WTC11 (cell line): ENCODE results near the gene CLPX. TPM values are rescaled to one million over a fixed set of nuclear protein-coding genes. Genes with fewer than 3 reads are reported as not detected.

Experiments
- ATAC-seq: fragments of 200-7000 bp; cut with Tn5 transposase; 2 replicates; pipeline ENCODE4 v1.10.0; 2021; ENCODE audit warnings: mild to moderate bottlenecking, moderate library complexity
- CTCF ChIA-PET: fragments of 300-600 bp; sonication (Branson Sonifier 250); formaldehyde crosslinking; loops from one replicate; lab custom pipeline; 2021; ENCODE audit warnings: antibody characterized with exemption; lab: Charles Lee
- POLR2A ChIA-PET: fragments of 350-600 bp; sonication (Branson Sonifier 250); formaldehyde crosslinking; loops from one replicate; lab custom pipeline; 2021; ENCODE audit warnings: antibody characterized with exemption; lab: Charles Lee
- DNase-seq: peaks from one replicate; pipeline ENCODE4 v3.0.0; 2021; ENCODE audit warnings: low spot score
- H3K27ac Mint-ChIP-seq: 2 replicates; pipeline ENCODE4 v1.8.0; 2021; ENCODE audit warnings: mixed read lengths
- H3K27me3 Mint-ChIP-seq: 2 replicates; pipeline ENCODE4 v1.8.0; 2021; ENCODE audit warnings: low read depth, mild to moderate bottlenecking, moderate library complexity, mixed read lengths
- H3K36me3 Mint-ChIP-seq: 2 replicates; pipeline ENCODE4 v1.8.0; 2021; ENCODE audit warnings: mixed read lengths
- H3K4me1 Mint-ChIP-seq: 2 replicates; pipeline ENCODE4 v1.8.0; 2022; ENCODE audit warnings: mixed read lengths
- H3K4me3 Mint-ChIP-seq: 2 replicates; pipeline ENCODE4 v1.8.0; 2021; ENCODE audit warnings: mild to moderate bottlenecking, moderate library complexity, mixed read lengths
- H3K9me3 Mint-ChIP-seq: 2 replicates; pipeline ENCODE4 v1.8.0; 2021; ENCODE audit warnings: mixed read lengths
- CREB1 ChIP-seq: sonication (generic); formaldehyde crosslinking; IDR thresholded peaks from 2 replicates; pipeline ENCODE4 v1.8.0; 2023; ENCODE audit warnings: mild to moderate bottlenecking, missing genetic modification reagents
- EMX1 ChIP-seq: fragments of 250-450 bp; sonication (Bioruptor Pico); IDR thresholded peaks from 2 replicates; pipeline ENCODE4 v1.8.0; 2021; ENCODE audit warnings: mild to moderate bottlenecking
- FOXJ3 ChIP-seq: sonication (generic); formaldehyde crosslinking; IDR thresholded peaks from 2 replicates; pipeline ENCODE4 v1.9.0; 2021; ENCODE audit warnings: missing genetic modification reagents, mild to moderate bottlenecking, borderline replicate concordance
- FOXP1 ChIP-seq: sonication (generic); formaldehyde crosslinking; IDR thresholded peaks from 2 replicates; pipeline ENCODE4 v1.8.0; 2022; ENCODE audit warnings: missing genetic modification reagents, mild to moderate bottlenecking, moderate library complexity, borderline replicate concordance
- GTF2I ChIP-seq: fragments of 250-450 bp; sonication (Bioruptor Pico); conservative IDR thresholded peaks from 2 replicates; pipeline ENCODE4 v1.4.0; 2021; ENCODE audit warnings: mild to moderate bottlenecking
- IRF2 ChIP-seq: sonication (generic); formaldehyde crosslinking; IDR thresholded peaks from 2 replicates; pipeline ENCODE4 v1.8.0; 2022; ENCODE audit warnings: low read depth, missing genetic modification reagents, borderline replicate concordance
- NFYB ChIP-seq: sonication (generic); formaldehyde crosslinking; conservative IDR thresholded peaks from 2 replicates; pipeline ENCODE4 v1.8.0; 2022; ENCODE audit warnings: low read depth, missing genetic modification reagents
- NR3C1 ChIP-seq: sonication (generic); formaldehyde crosslinking; conservative IDR thresholded peaks from 2 replicates; pipeline ENCODE4 v1.8.1; 2023; ENCODE audit warnings: low read depth, mild to moderate bottlenecking, missing genetic modification reagents
- OVOL2 ChIP-seq: fragments of 250-450 bp; sonication (Bioruptor Pico); IDR thresholded peaks from 2 replicates; pipeline ENCODE4 v1.9.0; 2021; ENCODE audit warnings: mild to moderate bottlenecking, borderline replicate concordance
- PRRX2 ChIP-seq: fragments of 250-450 bp; sonication (Bioruptor Pico); IDR thresholded peaks from 2 replicates; pipeline ENCODE4 v1.8.0; 2021; ENCODE audit warnings: mild to moderate bottlenecking
- RORB ChIP-seq: fragments of 250-450 bp; sonication (Bioruptor Pico); IDR thresholded peaks from 2 replicates; pipeline ENCODE4 v1.9.0; 2021; ENCODE audit warnings: mild to moderate bottlenecking
- TCF7 ChIP-seq: sonication (generic); formaldehyde crosslinking; IDR thresholded peaks from 2 replicates; pipeline ENCODE4 v1.8.0; 2022; ENCODE audit warnings: mild to moderate bottlenecking, low read depth, missing genetic modification reagents, moderate library complexity
- ZBTB21 ChIP-seq: sonication (generic); formaldehyde crosslinking; IDR thresholded peaks from 2 replicates; pipeline ENCODE4 v1.8.1; 2023; ENCODE audit warnings: mild to moderate bottlenecking, missing genetic modification reagents, borderline replicate concordance
- ZNF232 ChIP-seq: sonication (generic); formaldehyde crosslinking; IDR thresholded peaks from 2 replicates; pipeline ENCODE4 v1.8.0; 2022; ENCODE audit warnings: mild to moderate bottlenecking, missing genetic modification reagents
- ZNF396 ChIP-seq: fragments of 250-450 bp; sonication (Bioruptor Pico); IDR thresholded peaks from 2 replicates; pipeline ENCODE4 v1.8.0; 2021; ENCODE audit warnings: mild to moderate bottlenecking, moderate library complexity, borderline replicate concordance
- total RNA-seq: library from RNA; stranded (reverse); gene quantifications from 3 replicates; pipeline ENCODE4 v1.2.3, GENCODE V29; 2021
- TF ChIP-seq, protein P1 (sequence below): sonication (generic); formaldehyde crosslinking; IDR thresholded peaks from 2 replicates; pipeline ENCODE4 v1.8.0; 2023; ENCODE audit warnings: mild to moderate bottlenecking, missing genetic modification reagents
- TF ChIP-seq, protein P2 (sequence below): sonication (generic); formaldehyde crosslinking; IDR thresholded peaks from 2 replicates; pipeline ENCODE4 v1.8.1; 2023; ENCODE audit warnings: mild to moderate bottlenecking, missing genetic modification reagents, moderate library complexity
- TF ChIP-seq, protein P3 (sequence below): sonication (generic); formaldehyde crosslinking; IDR thresholded peaks from 2 replicates; pipeline ENCODE4 v1.8.1; 2022; ENCODE audit warnings: missing genetic modification reagents, borderline replicate concordance
- TF ChIP-seq, protein P4 (sequence below): fragments of 250-450 bp; sonication (Bioruptor Pico); conservative IDR thresholded peaks from 2 replicates; pipeline ENCODE4 v1.9.0; 2021; ENCODE audit warnings: mild to moderate bottlenecking

The CLPX gene
- total RNA-seq, 1 experiment from 2014 or later = 68.7 TPM

DNA sequence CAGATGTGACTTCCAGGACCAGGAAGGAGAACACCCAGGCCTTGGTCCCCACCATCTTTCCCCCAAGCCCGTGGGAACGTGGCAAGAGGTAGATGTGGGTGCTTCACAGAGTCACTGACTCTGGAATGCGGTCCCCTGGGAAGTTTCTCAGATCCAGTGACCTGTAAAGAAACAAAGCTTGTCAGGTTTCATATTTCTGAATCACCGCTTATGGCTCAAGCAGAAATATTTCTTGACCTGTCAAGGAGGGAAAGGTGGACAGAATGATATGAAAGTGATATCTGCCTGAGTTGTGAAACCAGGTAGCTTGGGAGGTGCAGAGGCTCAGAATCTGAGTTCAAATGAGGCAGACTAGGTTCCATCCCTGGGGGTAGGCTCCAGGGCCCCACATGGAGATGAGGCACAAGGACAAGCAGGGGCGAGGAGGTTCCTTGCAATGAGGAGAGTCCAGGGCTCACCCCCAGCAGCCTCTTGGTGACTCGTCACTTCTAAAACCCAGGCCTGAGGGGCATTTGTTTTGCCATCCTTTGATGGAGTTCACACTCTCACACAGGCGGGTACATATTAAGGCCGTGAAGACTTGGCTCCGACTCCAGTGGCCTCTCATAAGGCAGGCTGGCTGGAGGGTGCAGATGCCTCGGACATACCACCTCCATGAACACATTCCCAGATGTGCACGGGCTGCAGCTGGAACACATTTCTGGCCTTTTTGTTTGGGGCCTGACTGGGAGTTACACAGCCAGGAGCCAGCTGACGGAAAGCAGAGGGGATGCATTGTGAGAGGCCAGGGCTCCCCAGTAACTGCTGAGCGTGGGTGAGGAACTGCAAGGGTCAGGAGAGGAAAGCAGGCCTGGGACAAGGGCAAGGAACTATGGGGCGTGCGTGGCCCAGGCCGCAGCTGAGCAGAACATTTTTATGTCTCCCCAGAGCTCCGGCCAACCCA, 24.8 kb upstream of the CLPX start (continued):
- TF ChIP-seq, protein P1, sequence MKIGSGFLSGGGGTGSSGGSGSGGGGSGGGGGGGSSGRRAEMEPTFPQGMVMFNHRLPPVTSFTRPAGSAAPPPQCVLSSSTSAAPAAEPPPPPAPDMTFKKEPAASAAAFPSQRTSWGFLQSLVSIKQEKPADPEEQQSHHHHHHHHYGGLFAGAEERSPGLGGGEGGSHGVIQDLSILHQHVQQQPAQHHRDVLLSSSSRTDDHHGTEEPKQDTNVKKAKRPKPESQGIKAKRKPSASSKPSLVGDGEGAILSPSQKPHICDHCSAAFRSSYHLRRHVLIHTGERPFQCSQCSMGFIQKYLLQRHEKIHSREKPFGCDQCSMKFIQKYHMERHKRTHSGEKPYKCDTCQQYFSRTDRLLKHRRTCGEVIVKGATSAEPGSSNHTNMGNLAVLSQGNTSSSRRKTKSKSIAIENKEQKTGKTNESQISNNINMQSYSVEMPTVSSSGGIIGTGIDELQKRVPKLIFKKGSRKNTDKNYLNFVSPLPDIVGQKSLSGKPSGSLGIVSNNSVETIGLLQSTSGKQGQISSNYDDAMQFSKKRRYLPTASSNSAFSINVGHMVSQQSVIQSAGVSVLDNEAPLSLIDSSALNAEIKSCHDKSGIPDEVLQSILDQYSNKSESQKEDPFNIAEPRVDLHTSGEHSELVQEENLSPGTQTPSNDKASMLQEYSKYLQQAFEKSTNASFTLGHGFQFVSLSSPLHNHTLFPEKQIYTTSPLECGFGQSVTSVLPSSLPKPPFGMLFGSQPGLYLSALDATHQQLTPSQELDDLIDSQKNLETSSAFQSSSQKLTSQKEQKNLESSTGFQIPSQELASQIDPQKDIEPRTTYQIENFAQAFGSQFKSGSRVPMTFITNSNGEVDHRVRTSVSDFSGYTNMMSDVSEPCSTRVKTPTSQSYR (CRISPR knock-in tag) = no peak
- TF ChIP-seq ZBTB21 = no peak
- no peak for TF ChIP-seq ZNF232 (CRISPR knock-in tag)

DNA sequence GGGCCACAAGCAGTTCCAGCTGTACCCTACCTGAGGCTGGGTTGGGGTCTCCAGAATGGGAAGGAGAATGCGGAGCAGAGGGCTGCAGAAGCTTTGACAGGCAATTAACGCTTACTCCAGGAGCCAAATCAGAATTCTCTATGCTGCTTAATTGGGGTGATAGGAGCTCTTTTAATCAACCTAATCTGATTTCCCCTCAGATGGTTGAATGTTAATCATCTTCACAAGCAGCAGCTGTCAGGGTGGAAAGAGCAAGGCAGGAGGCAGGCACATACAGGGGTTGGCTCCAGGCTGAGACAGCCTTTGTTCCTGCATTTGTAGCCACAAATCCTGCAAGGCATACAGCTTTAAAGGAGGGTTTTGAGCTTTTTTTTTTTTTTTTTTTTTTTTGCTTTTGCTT, 23.5 kb upstream of the CLPX start:
- TF ChIP-seq NFYB (CRISPR knock-in tag) (no peak), TCF7 (CRISPR knock-in tag) (no peak), PRRX2 (CRISPR knock-in tag) (no peak), EMX1 (CRISPR knock-in tag) (no peak), GTF2I (no peak), FOXJ3 (no peak), NR3C1 (no peak), IRF2 (CRISPR knock-in tag) (no peak), ZNF232 (CRISPR knock-in tag) (no peak)
- TF ChIP-seq, protein P2, sequence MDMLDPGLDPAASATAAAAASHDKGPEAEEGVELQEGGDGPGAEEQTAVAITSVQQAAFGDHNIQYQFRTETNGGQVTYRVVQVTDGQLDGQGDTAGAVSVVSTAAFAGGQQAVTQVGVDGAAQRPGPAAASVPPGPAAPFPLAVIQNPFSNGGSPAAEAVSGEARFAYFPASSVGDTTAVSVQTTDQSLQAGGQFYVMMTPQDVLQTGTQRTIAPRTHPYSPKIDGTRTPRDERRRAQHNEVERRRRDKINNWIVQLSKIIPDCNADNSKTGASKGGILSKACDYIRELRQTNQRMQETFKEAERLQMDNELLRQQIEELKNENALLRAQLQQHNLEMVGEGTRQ (CRISPR knock-in tag) = no peak
- TF ChIP-seq, protein P3, sequence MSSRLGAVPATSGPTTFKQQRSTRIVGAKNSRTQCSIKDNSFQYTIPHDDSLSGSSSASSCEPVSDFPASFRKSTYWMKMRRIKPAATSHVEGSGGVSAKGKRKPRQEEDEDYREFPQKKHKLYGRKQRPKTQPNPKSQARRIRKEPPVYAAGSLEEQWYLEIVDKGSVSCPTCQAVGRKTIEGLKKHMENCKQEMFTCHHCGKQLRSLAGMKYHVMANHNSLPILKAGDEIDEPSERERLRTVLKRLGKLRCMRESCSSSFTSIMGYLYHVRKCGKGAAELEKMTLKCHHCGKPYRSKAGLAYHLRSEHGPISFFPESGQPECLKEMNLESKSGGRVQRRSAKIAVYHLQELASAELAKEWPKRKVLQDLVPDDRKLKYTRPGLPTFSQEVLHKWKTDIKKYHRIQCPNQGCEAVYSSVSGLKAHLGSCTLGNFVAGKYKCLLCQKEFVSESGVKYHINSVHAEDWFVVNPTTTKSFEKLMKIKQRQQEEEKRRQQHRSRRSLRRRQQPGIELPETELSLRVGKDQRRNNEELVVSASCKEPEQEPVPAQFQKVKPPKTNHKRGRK (CRISPR knock-in tag) = no peak
- TF ChIP-seq, protein P4, sequence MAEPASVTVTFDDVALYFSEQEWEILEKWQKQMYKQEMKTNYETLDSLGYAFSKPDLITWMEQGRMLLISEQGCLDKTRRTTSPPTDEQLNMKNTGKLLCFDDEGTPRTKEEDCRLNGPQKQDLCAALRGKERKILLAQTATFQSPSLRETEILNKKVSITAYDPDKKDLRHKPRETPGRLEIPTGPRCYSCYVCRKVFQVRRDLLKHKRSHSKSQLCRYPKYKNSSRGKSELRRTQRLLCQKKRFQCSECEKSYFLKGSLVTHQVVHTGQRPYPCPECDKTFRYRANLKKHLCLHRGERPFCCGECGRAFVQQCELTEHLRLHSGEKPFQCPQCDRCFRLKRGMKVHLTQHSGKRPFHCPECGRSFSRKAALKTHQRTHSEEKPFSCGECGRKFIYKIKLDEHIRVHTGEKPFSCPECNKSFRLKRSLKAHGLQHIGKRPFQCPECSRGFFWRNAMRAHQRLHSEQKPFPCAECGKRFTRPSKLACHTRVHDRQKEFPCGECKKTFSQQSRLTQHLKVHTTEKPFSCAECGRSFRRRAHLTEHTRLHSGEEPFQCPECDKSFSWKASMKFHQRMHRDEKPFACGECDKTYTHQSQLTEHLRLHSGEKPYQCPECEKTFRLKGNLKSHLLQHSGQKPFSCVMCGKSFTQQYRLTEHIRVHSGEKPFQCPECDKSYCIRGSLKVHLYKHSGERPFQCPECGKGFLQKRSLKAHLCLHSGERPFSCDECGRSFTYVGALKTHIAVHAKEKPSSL (CRISPR knock-in tag) = no peak
- ChIA-PET CTCF (interaction anchor here (0.6 to 2.7 kb wide), 9 partner anchors 14 to 122 kb away, joined by 3 to 15 read pairs (median 5); partner anchors contain the start of gene PARP16), POLR2A (interaction anchor here (0.6 to 0.9 kb wide), 3 partner anchors 9 to 21 kb away, joined by 3 to 4 read pairs (median 4); no protein-coding TSS in a partner anchor)
- H3K4me3 Mint-ChIP-seq = no peak overlapping the region
- ATAC-seq = no peak
- no peaks in the 10 kb centered on the region; the same call in 1 of the 2 replicates for H3K4me1 Mint-ChIP-seq
- no peaks in the 10 kb centered on the region for H3K36me3 Mint-ChIP-seq
- no peaks in the 10 kb centered on the region for H3K27me3 Mint-ChIP-seq
- no peaks in the 10 kb centered on the region for H3K9me3 Mint-ChIP-seq
- DNase-seq = no peak
- no peak overlapping the region for H3K27ac Mint-ChIP-seq

DNA sequence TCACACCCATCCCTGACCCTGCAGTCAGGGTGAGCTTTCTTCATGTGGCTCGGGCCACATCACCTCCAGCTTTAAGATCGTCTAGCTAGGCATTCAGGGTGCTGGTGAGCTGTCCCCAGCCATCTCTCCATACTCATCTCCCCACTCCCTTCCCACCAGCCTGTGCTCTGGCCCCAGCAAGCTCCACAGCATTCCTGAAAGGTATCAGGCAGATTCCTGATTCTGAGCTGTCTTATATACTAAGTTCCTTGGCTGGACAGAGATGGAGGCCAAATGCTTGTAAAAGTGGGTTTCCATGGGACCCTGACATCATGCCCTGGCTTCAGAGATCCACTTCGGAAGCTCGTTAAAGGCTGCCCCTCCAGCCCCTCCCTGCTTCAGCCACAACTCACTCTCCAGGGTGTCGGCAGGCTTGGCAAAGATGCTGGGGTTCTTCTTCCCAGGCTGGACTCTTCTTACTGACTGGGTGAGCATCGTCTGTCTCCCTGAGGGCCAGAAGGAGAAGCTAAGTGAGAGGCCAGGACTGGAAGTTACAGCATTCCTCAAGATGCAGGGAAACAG, 22.2 kb upstream of the CLPX start:
- H3K27ac Mint-ChIP-seq = no peak overlapping the region
- TF ChIP-seq RORB (CRISPR knock-in tag) (no peak), ZNF396 (CRISPR knock-in tag) (no peak), OVOL2 (no peak), FOXP1 (no peak), CREB1 (CRISPR knock-in tag) (no peak)
- TF ChIP-seq, all 79 proteins: peak for 0
- H3K9me3 Mint-ChIP-seq = no peaks in the 10 kb centered on the region
- POLR2A ChIA-PET = no interaction called here
- no peaks in the 10 kb centered on the region; the same call in 1 of the 2 replicates for H3K4me1 Mint-ChIP-seq
- CTCF ChIA-PET = interaction anchor here (1.7 to 2.7 kb wide), 2 partner anchors 12 to 63 kb away, joined by 5 to 15 read pairs; no protein-coding TSS in a partner anchor
- H3K36me3 Mint-ChIP-seq = no peaks in the 10 kb centered on the region
- DNase-seq = no peak
- H3K4me3 Mint-ChIP-seq = no peak overlapping the region
- no peak for ATAC-seq
- H3K27me3 Mint-ChIP-seq = no peaks in the 10 kb centered on the region
